OCI-LY1 (cell line): Measurements from ENCODE around the gene KIRREL3.

Source experiments
- H2AFZ ChIP-seq: fragments of 200-600 bp; sonication (generic), shearing (Covaris generic); 2 replicates; pipeline ENCODE4 v1.6.0; 2014; ENCODE audit warnings: antibody characterized with exemption, mild to moderate bottlenecking, low read length
- H3F3A ChIP-seq: fragments of 200-600 bp; sonication (generic), shearing (Covaris generic); 2 replicates; pipeline ENCODE4 v1.6.0; 2014; ENCODE audit warnings: mild to moderate bottlenecking, antibody characterized with exemption, low read length, moderate library complexity; ENCODE audit not compliant: insufficient read depth
- H3K27ac ChIP-seq: fragments of 200-600 bp; sonication (generic); 2 replicates; pipeline ENCODE4 v1.5.1; 2014; ENCODE audit warnings: low read length, mixed run types, mild to moderate bottlenecking, low read depth; ENCODE audit not compliant: poor library complexity, severe bottlenecking
- H3K27me3 ChIP-seq: fragments of 200-600 bp; sonication (generic); 2 replicates; pipeline ENCODE4 v1.6.0; 2014; ENCODE audit warnings: antibody characterized with exemption, mild to moderate bottlenecking, low read length, moderate library complexity; ENCODE audit not compliant: insufficient read depth
- H3K36me3 ChIP-seq: fragments of 200-600 bp; sonication (generic); 2 replicates; pipeline ENCODE4 v1.6.1; 2014; ENCODE audit warnings: mild to moderate bottlenecking, antibody characterized with exemption, low read length, moderate library complexity, mixed read lengths; ENCODE audit not compliant: insufficient read depth
- H3K4me1 ChIP-seq: fragments of 200-600 bp; sonication (generic); 2 replicates; pipeline ENCODE4 v1.5.1; 2014; ENCODE audit warnings: mild to moderate bottlenecking, low read length, moderate library complexity; ENCODE audit not compliant: insufficient read depth, severe bottlenecking
- H3K4me2 ChIP-seq: fragments of 200-600 bp; sonication (generic), shearing (Covaris generic); 2 replicates; pipeline ENCODE4 v1.6.1; 2014; ENCODE audit warnings: low read length
- H3K4me3 ChIP-seq: fragments of 200-600 bp; sonication (generic); 2 replicates; pipeline ENCODE4 v1.5.1; 2014; ENCODE audit warnings: low read length, low read depth, mild to moderate bottlenecking, mixed read lengths; ENCODE audit not compliant: poor library complexity, severe bottlenecking
- H3K79me2 ChIP-seq: fragments of 200-600 bp; shearing (Covaris generic); 2 replicates; pipeline ENCODE4 v1.6.1; 2016; ENCODE audit warnings: mixed run types, low read length, mixed read lengths; ENCODE audit not compliant: insufficient read depth
- H3K9ac ChIP-seq: fragments of 200-600 bp; sonication (generic), shearing (Covaris generic); 2 replicates; pipeline ENCODE4 v1.6.1; 2014; ENCODE audit warnings: mild to moderate bottlenecking, low read length, mixed read lengths
- H3K9me2 ChIP-seq: fragments of 200-600 bp; sonication (generic), shearing (Covaris generic); 2 replicates; pipeline ENCODE4 v1.6.1; 2014; ENCODE audit warnings: low read depth, mild to moderate bottlenecking, low read length, mixed read lengths
- H3K9me3 ChIP-seq: fragments of 200-600 bp; shearing (Covaris generic); 2 replicates; pipeline ENCODE4 v1.6.1; 2014; ENCODE audit warnings: low read length, mixed read lengths
- H4K20me1 ChIP-seq: fragments of 200-600 bp; sonication (generic), shearing (Covaris generic); 2 replicates; pipeline ENCODE4 v1.6.0; 2016; ENCODE audit warnings: mild to moderate bottlenecking, low read length; ENCODE audit not compliant: insufficient read depth
- CTCF ChIP-seq: fragments of 200-600 bp; sonication (generic), shearing (Covaris generic); IDR thresholded peaks from 2 replicates; pipeline ENCODE4 v1.5.1; 2017; ENCODE audit warnings: mild to moderate bottlenecking, antibody characterized with exemption, low read length, moderate library complexity, mixed read lengths
- EZH2 ChIP-seq: fragments of 200-600 bp; sonication (generic), shearing (Covaris generic); IDR thresholded peaks from 2 replicates; pipeline ENCODE4 v1.8.0; 2017; ENCODE audit warnings: borderline replicate concordance, mixed run types, mild to moderate bottlenecking, antibody characterized with exemption, low read length, moderate library complexity, mixed read lengths

KIRREL3 gene

GRCh38 chr11:126599217-126599897 is 401.2 kb downstream of the KIRREL3 start:
- Histone ChIP-seq H3K4me1 (no peaks in the 10 kb centered on the region), H3K9me3 (no peaks in the 10 kb centered on the region), H3K79me2 (no peaks in the 10 kb centered on the region), H3K9ac (no peak overlapping the region), H3K4me2 (no peak overlapping the region), H3K27ac (no peak overlapping the region), H3K4me3 (no peak overlapping the region), H2AFZ (no peak overlapping the region), H4K20me1 (no peaks in the 10 kb centered on the region), H3K27me3 (no peaks in the 10 kb centered on the region), H3F3A (no peaks in the 10 kb centered on the region), H3K36me3 (no peaks in the 10 kb centered on the region), H3K9me2 (no peaks in the 10 kb centered on the region)
- TF ChIP-seq CTCF (no peak), EZH2 (no peak)

GRCh38 chr11:126598344-126599216 is 402.0 kb downstream of the KIRREL3 start:
- TF ChIP-seq EZH2 (no peak), CTCF (no peak)
- H3K36me3 ChIP-seq: no peaks in the 10 kb centered on the region
- H3K9me3 ChIP-seq: no peaks in the 10 kb centered on the region
- no peak overlapping the region for H3K9ac ChIP-seq
- no peaks in the 10 kb centered on the region for H3K27me3 ChIP-seq
- no peak overlapping the region for H3K27ac ChIP-seq
- no peak overlapping the region for H3K4me2 ChIP-seq
- H3K4me1 ChIP-seq: no peaks in the 10 kb centered on the region
- H2AFZ ChIP-seq: no peak overlapping the region
- no peak overlapping the region for H3K4me3 ChIP-seq
- H3K9me2 ChIP-seq: no peaks in the 10 kb centered on the region
- no peaks in the 10 kb centered on the region for H3F3A ChIP-seq
- no peaks in the 10 kb centered on the region for H3K79me2 ChIP-seq
- H4K20me1 ChIP-seq: no peaks in the 10 kb centered on the region

GRCh38 chr11:126597041-126597440 is 403.5 kb downstream of the KIRREL3 start:
- Histone ChIP-seq H3K27me3 (no peaks in the 10 kb centered on the region), H3K79me2 (no peaks in the 10 kb centered on the region), H3K9ac (no peak overlapping the region), H3K4me2 (no peak overlapping the region), H3K36me3 (no peaks in the 10 kb centered on the region), H3K27ac (no peak overlapping the region), H3K4me3 (no peak overlapping the region), H3F3A (no peaks in the 10 kb centered on the region), H3K4me1 (no peaks in the 10 kb centered on the region), H3K9me2 (no peaks in the 10 kb centered on the region), H3K9me3 (no peaks in the 10 kb centered on the region), H2AFZ (no peak overlapping the region), H4K20me1 (no peaks in the 10 kb centered on the region)
- TF ChIP-seq CTCF (no peak), EZH2 (no peak)
